LNCAP (cell line): ENCODE measurements around the gene RABGAP1L.

ENCODE experiments used
- CTCF ChIP-seq: fragments of 450-650 bp; IDR thresholded peaks from 2 replicates; pipeline ENCODE4 v1.5.1; 2017; ENCODE audit warnings: mild to moderate bottlenecking

Gene RABGAP1L

GRCh38 chr1:174690266-174690665 is 530.9 kb downstream of the RABGAP1L start:
- no peak for TF ChIP-seq CTCF

- no peak for TF ChIP-seq CTCF
Measured at GRCh38 chr1:174692313-174692712, 533.0 kb downstream of the RABGAP1L start.

- TF ChIP-seq CTCF: no peak
Measured at GRCh38 chr1:174693085-174693484, 533.8 kb downstream of the RABGAP1L start.

- no peak for TF ChIP-seq CTCF
Measured at GRCh38 chr1:174696026-174696821, 536.9 kb downstream of the RABGAP1L start.

DNA sequence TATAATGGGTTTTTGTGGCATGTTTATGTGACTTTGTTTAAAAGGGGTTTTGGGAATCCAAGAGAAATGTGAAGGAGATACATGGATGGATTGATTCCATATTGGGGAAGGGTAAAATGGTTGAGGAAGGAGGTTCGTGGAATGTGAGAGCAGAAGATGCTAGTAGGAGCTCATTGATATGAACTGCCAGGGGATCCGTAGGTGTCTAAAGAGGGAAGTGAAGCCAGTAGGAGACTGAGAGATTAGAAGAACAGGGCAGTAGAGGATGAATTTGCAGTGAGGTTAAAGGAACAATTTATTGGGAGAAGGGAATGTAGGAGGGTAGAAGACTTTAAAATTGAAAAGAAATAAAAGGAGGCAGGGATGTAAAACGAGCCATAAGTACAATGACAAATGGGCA is 541.0 kb downstream of the RABGAP1L start:
- TF ChIP-seq CTCF: no peak

DNA sequence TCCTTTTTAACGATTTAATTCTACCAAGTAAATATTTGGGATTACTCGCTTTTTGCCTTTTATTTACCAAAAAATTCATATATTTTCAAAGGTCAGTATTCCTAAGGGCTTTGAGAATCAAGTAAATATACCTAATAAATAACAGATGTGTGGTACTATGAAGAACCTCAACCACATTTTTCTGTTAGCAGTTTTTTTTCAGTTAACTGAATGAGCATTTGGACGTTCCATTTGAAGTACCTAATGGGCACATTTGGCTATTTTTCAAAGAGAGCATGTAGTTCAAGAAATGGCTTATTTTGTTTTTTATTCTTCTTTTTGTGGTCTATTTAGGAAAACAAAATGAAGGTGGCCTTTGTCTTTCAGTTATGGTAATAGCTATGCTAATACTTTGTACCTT is 541.5 kb downstream of the RABGAP1L start:
- no peak for TF ChIP-seq CTCF

DNA sequence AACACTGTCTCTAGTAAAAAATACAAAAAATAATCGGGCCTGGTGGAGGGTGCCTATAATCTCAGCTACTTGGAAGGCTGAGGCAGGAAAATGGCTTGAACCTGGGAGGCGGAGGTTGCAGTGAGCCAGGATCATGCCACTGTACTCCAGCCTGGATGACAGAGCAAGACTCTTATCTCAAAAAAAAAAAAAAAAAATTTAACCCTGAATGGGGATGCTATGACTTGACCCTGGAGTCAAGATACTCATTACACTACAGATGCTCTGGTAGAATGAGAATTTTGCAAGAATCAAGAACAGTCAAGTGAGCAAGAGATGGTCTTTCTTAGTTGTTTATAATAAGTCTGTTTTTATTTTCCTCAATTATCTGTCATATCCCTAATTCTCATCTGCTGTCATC is 542.2 kb downstream of the RABGAP1L start:
- no peak for TF ChIP-seq CTCF

GRCh38 chr1:174702011-174702410 is 542.7 kb downstream of the RABGAP1L start:
- no peak for TF ChIP-seq CTCF
